GM21515 (cell line): ENCODE results near the gene NSD2.

Experiments used
- ATAC-seq: cut with Tn5 transposase; IDR thresholded peaks from one replicate; pipeline ENCODE4 v1.9.1; 2021; ENCODE audit not compliant: unreplicated experiment

Gene NSD2

DNA sequence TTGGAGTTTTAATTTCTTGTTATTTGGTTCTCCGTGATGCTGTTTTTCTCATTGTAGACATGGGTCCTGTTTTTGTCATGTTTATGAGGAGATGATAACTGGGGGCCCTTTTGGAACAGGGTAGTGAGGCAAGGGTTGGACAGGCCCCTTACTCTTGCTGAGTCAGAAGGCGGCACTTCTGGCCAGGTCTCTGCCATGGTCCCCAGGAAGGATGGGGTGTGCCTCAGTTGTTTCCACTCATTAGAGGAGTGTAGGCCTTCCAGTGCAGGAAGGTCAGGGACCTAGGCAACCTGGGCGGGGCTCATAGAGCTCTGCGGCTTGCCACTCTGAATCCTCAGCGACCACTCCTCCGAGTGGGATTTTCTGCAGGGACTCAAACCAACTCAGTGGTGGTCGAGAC, 69.4 kb downstream of the NSD2 start:
- no peak for ATAC-seq

DNA sequence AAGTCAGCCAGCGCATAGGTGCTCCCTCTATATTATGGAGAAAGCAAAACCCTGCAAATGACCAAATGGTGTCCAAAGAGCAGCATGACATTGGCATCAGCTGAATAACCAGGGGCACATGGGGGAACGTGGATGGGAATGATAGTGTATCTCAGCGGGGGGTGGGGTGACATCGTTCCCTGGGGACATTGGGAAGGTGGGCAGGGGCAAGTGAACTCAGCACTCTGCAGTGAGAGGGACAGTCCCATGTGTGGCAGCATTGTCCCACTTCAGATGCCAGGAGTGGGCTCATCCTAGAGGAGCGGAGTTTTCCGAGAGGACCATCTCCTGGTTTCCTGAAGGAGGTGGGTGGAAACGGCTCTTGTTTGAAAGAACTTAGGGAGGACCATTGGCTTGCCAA, 72.7 kb downstream of the NSD2 start:
- no peak for ATAC-seq

GRCh38 chr4:1945124-1945895, 74.1 kb downstream of the NSD2 start:
- no peak for ATAC-seq

DNA sequence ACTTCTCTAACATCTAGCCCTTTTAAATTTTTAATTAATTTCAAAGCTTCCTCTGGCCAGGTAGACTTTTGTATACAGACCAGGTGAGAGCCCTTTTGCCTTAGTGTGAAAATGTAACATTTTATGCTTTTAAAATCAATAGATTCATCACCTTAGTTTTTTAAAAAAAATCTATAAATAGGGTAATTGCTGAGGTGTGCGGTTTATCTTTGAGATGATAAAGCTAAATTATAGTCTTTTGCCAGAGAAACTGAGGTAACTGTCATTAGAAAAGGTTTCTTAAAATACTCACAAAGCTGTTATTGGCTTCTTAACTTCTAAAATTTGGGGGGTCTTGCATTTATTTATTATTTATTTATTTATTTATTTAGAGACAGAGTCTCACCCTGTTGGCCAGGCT, 74.7 kb downstream of the NSD2 start:
- no peak for ATAC-seq

GRCh38 chr4:1948232-1948631, 77.0 kb downstream of the NSD2 start:
- ATAC-seq = no peak

GRCh38 chr4:1948892-1949436, 77.8 kb downstream of the NSD2 start:
- no peak for ATAC-seq

DNA sequence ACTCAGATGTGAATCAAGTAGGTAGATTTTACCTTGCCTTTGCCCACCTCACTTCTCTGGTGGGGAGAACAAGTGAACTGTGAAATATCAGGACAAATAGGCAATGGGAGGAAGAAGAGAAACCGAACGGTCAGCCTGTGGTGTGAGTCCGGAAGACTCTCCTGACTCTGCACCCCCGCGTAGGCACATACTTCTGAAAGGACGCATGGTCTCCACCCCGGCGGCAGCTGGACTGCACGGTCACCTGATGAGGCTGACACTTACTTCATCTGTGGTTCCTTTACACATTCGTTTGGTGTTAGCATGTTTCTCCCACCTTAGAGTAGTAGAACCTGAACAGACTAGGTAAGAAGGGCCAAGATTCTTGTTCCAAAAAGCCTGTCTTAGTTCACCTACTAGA, 79.2 kb downstream of the NSD2 start:
- no peak for ATAC-seq

GRCh38 chr4:1952058-1952700, 81.0 kb downstream of the NSD2 start:
- ATAC-seq = no peak

DNA sequence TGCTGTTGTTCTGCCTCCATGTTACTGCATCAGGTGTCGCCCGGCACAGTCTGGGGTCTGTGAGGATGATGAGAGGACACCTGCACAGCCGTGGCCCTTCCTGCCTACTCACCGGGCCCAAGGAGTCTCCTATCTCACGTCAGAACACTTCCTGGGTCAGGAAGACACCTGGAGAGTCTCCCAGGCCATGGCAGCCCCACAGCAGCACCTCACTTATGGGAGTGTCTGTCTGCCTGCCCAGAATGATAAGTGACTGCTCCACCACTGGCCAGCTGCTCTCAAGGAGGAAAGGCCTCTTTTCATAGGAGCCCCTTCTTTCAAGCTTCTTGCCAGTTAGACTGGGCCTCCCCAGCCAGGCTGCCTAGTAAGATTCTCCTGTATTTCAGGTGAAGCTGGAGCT, 81.5 kb downstream of the NSD2 start:
- ATAC-seq = no peak

GRCh38 chr4:1953335-1953734, 82.1 kb downstream of the NSD2 start:
- no peak for ATAC-seq

GRCh38 chr4:1956631-1957030, 85.4 kb downstream of the NSD2 start:
- ATAC-seq = no peak

DNA sequence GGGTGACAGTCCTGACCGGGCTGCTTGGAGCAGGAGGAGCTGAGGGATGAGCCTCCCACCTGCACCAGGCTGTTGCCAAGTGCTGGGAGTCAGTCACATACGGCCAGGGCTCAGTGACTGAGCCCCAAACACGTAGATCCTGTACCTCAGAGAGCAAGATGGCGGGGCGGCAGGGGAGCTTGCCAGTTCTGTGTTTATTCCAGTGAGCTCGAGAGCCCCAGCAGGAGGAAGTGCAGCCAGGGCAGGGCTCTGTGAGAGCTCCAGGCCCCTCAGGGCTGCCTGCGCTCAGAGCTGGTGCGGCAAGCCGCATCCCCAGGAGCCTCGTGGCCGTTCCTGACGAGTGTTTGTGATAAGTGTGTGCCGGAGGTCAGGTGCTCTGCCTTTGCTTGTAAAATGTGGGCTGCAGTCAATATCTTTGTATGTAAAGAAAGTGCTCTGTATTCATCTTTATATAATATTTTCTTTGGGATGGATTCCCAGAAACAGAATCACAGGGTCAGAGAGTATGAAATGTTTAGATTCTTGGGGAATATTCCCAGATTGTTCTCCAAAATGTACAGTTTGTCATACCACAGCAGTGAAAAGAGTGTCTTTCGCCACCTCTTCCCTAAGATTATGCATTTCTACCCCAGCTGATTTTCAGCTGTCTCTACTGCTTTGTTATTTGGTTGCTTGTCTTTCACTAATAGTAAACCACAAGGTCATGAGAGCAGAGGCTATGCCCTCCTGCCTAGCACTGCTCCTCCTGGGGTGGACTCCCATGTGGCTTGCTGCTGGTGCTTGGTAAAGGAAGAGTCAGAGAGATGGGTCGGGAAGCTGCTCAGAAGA, 87.3 kb downstream of the NSD2 start:
- no peak for ATAC-seq

DNA sequence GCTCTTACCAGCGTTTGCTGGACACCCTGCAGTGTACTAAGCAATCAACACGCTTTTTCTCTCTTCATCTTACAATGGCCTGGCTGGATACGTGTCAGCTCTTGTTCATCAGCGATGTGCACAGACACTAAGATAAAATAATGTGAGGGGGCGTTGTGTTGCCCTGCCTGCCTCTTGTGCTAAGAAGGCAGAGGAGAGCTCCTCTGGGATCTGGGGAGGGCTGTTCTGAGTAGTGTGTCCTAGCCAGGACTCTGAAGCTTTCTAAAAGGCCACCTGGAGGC, 87.9 kb downstream of the NSD2 start:
- no peak for ATAC-seq

DNA sequence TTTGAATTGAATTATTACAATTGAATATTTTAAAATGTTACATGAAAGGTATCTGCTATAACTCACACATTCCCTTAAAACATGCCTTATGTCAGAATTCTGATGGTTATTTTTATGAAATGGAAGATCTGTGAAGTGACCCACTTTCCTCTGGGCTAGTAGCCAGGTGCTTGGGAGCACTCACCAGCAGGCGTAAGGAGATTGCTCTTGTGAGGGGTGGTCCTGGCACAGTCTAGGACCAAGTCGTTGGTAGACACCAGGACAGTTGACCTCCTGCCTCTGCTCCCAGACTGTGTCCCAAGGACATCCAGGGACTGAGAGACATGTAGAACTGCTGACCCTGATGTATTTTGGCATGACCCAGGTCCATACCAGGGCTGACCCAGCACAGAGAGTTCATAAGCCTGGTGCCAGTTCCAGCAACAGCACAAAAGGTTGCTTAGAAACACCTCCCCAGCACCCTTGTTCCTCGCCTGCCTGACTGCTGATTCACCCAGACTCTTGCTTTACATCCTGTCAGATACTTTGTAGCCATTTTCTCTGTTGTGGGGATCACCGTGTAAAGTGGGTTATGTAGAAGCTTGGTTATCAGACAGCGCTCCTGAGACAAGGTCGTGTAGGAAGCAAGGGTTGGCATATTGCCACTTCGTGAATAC, 89.1 kb downstream of the NSD2 start:
- no peak for ATAC-seq

DNA sequence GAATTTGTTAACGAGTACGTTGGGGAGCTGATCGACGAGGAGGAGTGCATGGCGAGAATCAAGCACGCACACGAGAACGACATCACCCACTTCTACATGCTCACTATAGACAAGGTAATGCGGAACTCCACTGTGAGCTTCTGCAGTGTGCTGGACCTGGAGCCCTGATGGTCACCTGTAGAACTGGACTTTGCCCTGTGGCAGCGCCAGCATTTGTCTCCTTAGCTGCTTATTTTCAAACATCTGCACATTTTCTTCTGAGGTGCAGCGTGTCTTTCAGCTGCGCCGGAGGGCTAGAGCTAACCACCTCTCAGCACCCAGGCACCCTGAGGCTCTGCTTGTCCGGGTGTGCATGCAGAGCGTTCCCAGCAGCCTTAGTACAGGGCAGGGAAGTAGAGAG, 89.8 kb downstream of the NSD2 start:
- no peak for ATAC-seq

GRCh38 chr4:1961563-1961962, 90.4 kb downstream of the NSD2 start:
- no peak for ATAC-seq

- no peak for ATAC-seq
Observed at GRCh38 chr4:1962980-1963379, 91.8 kb downstream of the NSD2 start.

DNA sequence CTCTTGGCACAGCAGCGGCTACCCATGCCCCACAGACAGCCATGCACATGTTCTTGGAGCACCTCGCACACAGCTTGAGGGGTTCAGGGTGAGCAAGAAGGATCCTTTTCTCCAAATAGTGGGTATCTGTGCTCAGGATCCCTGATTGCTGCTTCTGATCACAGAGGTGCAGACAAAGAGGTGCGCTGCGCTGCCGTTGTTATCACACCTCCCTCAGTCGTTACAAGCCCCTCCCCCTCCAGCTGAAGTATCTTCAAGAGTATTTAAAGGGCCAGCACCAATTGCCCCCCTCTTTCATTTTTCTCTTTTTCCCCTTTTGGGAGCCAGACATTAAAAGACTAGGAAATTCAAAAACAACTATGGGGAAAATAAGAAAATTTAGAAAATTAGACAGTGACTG, 93.2 kb downstream of the NSD2 start:
- no peak for ATAC-seq

DNA sequence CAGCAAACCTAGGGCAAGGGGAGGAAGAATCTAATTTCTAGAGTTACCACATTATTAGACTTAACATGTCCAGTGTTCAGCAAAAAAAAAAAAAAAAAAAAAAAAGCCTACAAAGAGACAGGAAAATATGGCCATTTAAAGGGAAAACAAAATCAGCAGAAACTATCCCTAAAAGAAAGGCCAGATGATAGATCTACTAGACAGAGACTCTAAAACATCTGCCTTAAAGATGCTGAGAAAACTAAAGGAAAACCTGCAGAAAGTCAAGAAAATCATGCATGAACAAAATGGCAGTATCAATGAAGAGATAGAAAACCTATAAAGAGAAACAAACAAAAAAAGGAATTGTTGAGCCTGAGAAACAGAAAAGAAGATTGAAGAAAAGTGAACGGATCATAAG, 93.8 kb downstream of the NSD2 start:
- ATAC-seq = no peak

GRCh38 chr4:1967512-1968149, 96.4 kb downstream of the NSD2 start:
- ATAC-seq = no peak
